ENCODE results near the gene TMEM108. TPM values are rescaled to one million over a fixed set of nuclear protein-coding genes. Genes with fewer than 3 reads are reported as not detected.

TMEM108 gene
- total RNA-seq, 2 experiments from 2014 or later = not detected

DNA sequence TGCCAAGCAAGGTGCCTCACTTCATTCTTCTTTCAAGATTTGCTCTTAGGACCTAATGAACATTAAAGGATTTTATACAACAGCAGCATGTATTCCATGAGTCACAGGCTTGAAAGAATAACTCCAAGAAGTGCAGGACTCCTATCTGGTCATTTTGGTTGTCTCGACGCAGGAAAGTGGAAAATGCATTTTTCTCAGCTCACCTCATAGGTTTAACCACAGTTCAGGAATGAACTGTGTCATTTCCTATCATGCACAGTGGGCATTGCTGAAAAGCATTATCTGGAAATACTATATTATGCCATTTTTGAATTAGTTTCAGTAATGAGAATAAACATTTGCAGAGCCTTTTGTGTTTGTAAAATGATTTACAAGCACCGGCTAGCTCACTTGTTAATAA lies 263.0 kb downstream of the TMEM108 start:
- CTCF ChIA-PET (ENCODE audit: unreplicated experiment) = no interaction called here
- Histone ChIP-seq H3K4me2 (ENCODE audit: low read length) (no peak overlapping the region), H4K20me1 (ENCODE audit: insufficient read depth, low read length) (no peaks in the 10 kb centered on the region), H2AFZ (ENCODE audit: low read length) (no peak overlapping the region), H3K27ac (ENCODE audit: low read depth, low read length, poor library complexity, severe bottlenecking) (no peak overlapping the region), H3K79me2 (ENCODE audit: insufficient read depth, low read depth, low read length) (no peaks in the 10 kb centered on the region), H3K9me3 (ENCODE audit: low read length) (no peaks in the 10 kb centered on the region), H3K9me2 (ENCODE audit: insufficient read depth, low read length) (no peaks in the 10 kb centered on the region), H3K36me3 (ENCODE audit: insufficient read depth, low read length) (no peaks in the 10 kb centered on the region), H3K4me3 (ENCODE audit: low read depth, low read length, poor library complexity, severe bottlenecking) (no peak overlapping the region), H3K4me1 (ENCODE audit: insufficient read depth, low read length, poor library complexity, severe bottlenecking) (peaks cover 7% of the 10 kb centered on the region)
- TF ChIP-seq EZH2phosphoT487 (IDR thresholded peaks at IDR 0.05; ENCODE audit: borderline replicate concordance, low read depth, low read length) = no peak
- TF ChIP-seq, protein P1, sequence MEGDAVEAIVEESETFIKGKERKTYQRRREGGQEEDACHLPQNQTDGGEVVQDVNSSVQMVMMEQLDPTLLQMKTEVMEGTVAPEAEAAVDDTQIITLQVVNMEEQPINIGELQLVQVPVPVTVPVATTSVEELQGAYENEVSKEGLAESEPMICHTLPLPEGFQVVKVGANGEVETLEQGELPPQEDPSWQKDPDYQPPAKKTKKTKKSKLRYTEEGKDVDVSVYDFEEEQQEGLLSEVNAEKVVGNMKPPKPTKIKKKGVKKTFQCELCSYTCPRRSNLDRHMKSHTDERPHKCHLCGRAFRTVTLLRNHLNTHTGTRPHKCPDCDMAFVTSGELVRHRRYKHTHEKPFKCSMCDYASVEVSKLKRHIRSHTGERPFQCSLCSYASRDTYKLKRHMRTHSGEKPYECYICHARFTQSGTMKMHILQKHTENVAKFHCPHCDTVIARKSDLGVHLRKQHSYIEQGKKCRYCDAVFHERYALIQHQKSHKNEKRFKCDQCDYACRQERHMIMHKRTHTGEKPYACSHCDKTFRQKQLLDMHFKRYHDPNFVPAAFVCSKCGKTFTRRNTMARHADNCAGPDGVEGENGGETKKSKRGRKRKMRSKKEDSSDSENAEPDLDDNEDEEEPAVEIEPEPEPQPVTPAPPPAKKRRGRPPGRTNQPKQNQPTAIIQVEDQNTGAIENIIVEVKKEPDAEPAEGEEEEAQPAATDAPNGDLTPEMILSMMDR (conservative IDR thresholded peaks at IDR 0.05; ENCODE audit: low read length) = no peak
- no peak for DNase-seq (ENCODE audit: low spot score)
- intact Hi-C loops (cut with micrococcal nuclease; ENCODE audit: unreplicated experiment) = no loop called here
- POLR2A ChIA-PET = no interaction called here
- no TSS peak for BruUV-seq (replicated peaks)

DNA sequence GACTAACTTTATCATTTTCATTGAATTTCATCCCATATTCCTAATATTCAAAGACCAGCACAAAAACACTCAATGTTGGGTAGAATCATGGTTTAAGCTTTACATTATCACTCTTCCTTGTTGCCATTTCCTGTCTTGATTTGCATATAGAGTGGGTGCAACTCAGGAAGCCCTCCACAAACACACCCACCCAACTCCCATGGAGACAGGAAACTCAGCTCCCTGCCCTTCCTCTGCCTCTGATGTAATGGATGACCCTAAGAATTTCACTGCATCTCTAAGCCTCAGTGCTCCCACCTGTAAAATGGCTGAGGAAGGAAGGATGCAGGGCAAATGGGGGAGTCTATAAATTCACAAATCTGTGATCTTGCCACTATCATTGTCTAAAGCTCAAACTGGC lies 263.5 kb downstream of the TMEM108 start:
- intact Hi-C loops (cut with micrococcal nuclease; ENCODE audit: unreplicated experiment) = no loop called here
- Histone ChIP-seq H3K9me3 (ENCODE audit: low read length) (no peaks in the 10 kb centered on the region), H3K4me3 (ENCODE audit: low read depth, low read length, poor library complexity, severe bottlenecking) (no peak overlapping the region), H3K4me1 (ENCODE audit: insufficient read depth, low read length, poor library complexity, severe bottlenecking) (peaks cover 7% of the 10 kb centered on the region), H3K79me2 (ENCODE audit: insufficient read depth, low read depth, low read length) (no peaks in the 10 kb centered on the region), H3K27ac (ENCODE audit: low read depth, low read length, poor library complexity, severe bottlenecking) (no peak overlapping the region), H2AFZ (ENCODE audit: low read length) (peak overlapping the region; percentile 19), H3K9me2 (ENCODE audit: insufficient read depth, low read length) (no peaks in the 10 kb centered on the region), H4K20me1 (ENCODE audit: insufficient read depth, low read length) (no peaks in the 10 kb centered on the region), H3K36me3 (ENCODE audit: insufficient read depth, low read length) (no peaks in the 10 kb centered on the region), H3K4me2 (ENCODE audit: low read length) (no peak overlapping the region)
- no TSS peak for BruUV-seq (replicated peaks)
- ChIA-PET CTCF (ENCODE audit: unreplicated experiment) (no interaction called here), POLR2A (interaction anchor here (0.7 kb wide), 1 partner anchor 465 kb away, joined by 4 read pairs; no protein-coding TSS in a partner anchor)
- peak; percentile 11 for DNase-seq (ENCODE audit: low spot score)
- TF ChIP-seq, protein P1 (conservative IDR thresholded peaks at IDR 0.05; ENCODE audit: low read length) = no peak
- no peak for TF ChIP-seq EZH2phosphoT487 (IDR thresholded peaks at IDR 0.05; ENCODE audit: borderline replicate concordance, low read depth, low read length)

DNA sequence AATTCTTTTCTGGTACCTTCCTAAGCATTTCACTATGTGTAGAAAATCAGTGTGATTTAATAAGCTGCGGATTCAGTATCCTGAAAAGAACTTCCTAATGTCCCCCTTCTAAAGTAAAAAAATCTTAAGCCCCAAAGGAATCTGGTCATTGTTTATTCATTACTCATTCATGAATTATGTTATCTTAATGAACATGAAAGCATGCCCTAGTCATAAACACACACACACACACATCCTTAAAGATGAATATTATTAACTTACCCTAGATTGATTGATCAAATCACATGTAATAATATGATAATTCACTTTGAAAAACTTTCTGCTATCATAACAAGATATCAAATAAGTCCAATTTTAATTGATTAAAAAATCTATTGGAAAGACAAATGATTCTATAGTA lies 265.2 kb downstream of the TMEM108 start:
- no peak for DNase-seq (ENCODE audit: low spot score)
- no peaks in the 10 kb centered on the region for H3K9me2 ChIP-seq (ENCODE audit: insufficient read depth, low read length)
- POLR2A ChIA-PET = no interaction called here
- TF ChIP-seq, protein P1 (conservative IDR thresholded peaks at IDR 0.05; ENCODE audit: low read length) = no peak
- no peak overlapping the region for H3K4me2 ChIP-seq (ENCODE audit: low read length)
- no peaks in the 10 kb centered on the region for H4K20me1 ChIP-seq (ENCODE audit: insufficient read depth, low read length)
- H3K4me3 ChIP-seq (ENCODE audit: low read depth, low read length, poor library complexity, severe bottlenecking) = no peak overlapping the region
- no peaks in the 10 kb centered on the region for H3K9me3 ChIP-seq (ENCODE audit: low read length)
- no peaks in the 10 kb centered on the region for H3K36me3 ChIP-seq (ENCODE audit: insufficient read depth, low read length)
- no peak overlapping the region for H2AFZ ChIP-seq (ENCODE audit: low read length)
- BruUV-seq (replicated peaks) = no TSS peak
- intact Hi-C loops (cut with micrococcal nuclease; ENCODE audit: unreplicated experiment) = no loop called here
- CTCF ChIA-PET (ENCODE audit: unreplicated experiment) = no interaction called here
- no peak overlapping the region for H3K27ac ChIP-seq (ENCODE audit: low read depth, low read length, poor library complexity, severe bottlenecking)
- H3K4me1 ChIP-seq (ENCODE audit: insufficient read depth, low read length, poor library complexity, severe bottlenecking) = peaks cover 7% of the 10 kb centered on the region
- no peaks in the 10 kb centered on the region for H3K79me2 ChIP-seq (ENCODE audit: insufficient read depth, low read depth, low read length)
